Omental fat pad (tissue), 4 donors: ENCODE measurements around the gene CACNA1F. TPM values are rescaled to one million over a fixed set of nuclear protein-coding genes. Genes with fewer than 3 reads are reported as not detected.

Experiments
- ATAC-seq: fragments of 150-250 bp; one replicate; pipeline ENCODE4 v1.9.1; 2016; ENCODE audit warnings: mild to moderate bottlenecking, moderate library complexity; ENCODE audit not compliant: low FRiP score
- DNase-seq: peaks from one replicate; pipeline ENCODE4 v3.0.0-alpha.2; 2019; ENCODE audit warnings: low spot score
- total RNA-seq, 4 donors: library from RNA; depleted of rRNA; stranded (reverse); fragments of >200 nt; gene quantifications; one replicate each; pipeline ENCODE4 v1.1.0, GENCODE V29; 2016
- TF ChIP-seq, protein P1 (sequence below), 3 donors: fragments of 450-650 bp; IDR thresholded peaks; one replicate each; pipeline ENCODE4 v1.5.1; 2016 to 2017; ENCODE audit warnings: antibody characterized with exemption in 3 of 3, mild to moderate bottlenecking in 3 of 3, moderate library complexity in 2 of 3

Gene CACNA1F
- total RNA-seq, 4 donors from 2014 or later = 0.19 to 0.60 (median 0.34) TPM

DNA sequence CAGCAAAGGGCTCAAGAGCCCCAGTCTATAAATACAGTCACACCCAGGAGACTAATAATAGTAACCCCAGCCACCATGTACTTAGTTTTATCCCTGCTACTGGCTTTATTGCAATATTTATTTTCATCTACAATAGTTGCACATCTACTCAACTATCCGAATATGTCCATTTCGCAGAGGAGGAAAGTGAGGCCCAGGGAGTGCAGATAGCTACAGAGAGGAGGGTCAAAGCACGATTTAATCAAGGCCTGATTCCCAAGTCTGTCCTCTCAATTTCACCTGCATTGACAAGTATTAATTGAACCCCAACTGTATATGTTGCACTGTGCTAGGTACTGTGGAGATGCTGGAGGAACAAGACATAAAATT is 65.4 kb downstream of the CACNA1F start:
- ATAC-seq (no peak), DNase-seq (no peak)
- TF ChIP-seq, protein P1, sequence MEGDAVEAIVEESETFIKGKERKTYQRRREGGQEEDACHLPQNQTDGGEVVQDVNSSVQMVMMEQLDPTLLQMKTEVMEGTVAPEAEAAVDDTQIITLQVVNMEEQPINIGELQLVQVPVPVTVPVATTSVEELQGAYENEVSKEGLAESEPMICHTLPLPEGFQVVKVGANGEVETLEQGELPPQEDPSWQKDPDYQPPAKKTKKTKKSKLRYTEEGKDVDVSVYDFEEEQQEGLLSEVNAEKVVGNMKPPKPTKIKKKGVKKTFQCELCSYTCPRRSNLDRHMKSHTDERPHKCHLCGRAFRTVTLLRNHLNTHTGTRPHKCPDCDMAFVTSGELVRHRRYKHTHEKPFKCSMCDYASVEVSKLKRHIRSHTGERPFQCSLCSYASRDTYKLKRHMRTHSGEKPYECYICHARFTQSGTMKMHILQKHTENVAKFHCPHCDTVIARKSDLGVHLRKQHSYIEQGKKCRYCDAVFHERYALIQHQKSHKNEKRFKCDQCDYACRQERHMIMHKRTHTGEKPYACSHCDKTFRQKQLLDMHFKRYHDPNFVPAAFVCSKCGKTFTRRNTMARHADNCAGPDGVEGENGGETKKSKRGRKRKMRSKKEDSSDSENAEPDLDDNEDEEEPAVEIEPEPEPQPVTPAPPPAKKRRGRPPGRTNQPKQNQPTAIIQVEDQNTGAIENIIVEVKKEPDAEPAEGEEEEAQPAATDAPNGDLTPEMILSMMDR (IDR thresholded peaks at IDR 0.05) = no peak

DNA sequence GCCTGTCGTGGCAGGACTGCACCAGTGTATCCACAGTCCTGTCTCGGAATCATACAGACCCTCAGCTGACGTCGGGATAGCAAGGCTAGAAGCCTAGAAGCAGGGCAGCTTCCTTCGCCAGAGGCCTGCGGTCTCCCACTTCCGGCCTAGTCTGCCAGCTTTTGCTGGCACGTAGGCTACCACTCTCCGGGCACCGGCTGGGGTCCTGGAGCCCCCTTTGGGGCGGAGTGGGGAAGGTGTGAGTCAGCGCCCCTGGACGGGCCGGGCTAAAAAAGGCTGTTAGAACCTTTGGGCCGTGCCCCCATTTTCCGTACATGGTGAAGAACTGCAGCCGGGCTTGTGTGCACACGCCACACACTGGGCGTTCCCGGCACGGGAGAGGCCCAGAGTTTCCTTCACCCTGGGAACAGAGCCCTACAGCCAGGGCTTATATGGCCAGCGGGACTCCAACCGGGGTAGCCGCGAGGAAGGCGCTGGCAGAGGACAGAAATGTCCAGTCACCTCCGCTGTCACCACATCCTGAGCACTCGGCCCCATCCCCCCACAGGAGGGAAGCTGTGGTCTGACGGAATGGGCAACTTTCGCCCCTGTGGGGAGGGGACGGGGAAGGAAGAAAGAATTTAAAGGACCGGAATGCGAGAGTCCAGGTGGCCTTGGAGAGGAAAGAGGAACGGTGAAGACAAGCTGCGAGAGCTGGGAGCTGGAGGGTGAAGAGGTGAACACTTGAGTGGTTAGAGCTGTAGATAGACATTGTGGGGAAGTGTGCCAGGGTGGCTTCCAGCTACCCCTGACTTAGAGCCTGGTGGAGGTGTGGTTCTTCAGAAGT is 66.0 kb downstream of the CACNA1F start:
- DNase-seq (no peak), ATAC-seq (peak; percentile 46)
- TF ChIP-seq, protein P1 (IDR thresholded peaks at IDR 0.05) = no peak

DNA sequence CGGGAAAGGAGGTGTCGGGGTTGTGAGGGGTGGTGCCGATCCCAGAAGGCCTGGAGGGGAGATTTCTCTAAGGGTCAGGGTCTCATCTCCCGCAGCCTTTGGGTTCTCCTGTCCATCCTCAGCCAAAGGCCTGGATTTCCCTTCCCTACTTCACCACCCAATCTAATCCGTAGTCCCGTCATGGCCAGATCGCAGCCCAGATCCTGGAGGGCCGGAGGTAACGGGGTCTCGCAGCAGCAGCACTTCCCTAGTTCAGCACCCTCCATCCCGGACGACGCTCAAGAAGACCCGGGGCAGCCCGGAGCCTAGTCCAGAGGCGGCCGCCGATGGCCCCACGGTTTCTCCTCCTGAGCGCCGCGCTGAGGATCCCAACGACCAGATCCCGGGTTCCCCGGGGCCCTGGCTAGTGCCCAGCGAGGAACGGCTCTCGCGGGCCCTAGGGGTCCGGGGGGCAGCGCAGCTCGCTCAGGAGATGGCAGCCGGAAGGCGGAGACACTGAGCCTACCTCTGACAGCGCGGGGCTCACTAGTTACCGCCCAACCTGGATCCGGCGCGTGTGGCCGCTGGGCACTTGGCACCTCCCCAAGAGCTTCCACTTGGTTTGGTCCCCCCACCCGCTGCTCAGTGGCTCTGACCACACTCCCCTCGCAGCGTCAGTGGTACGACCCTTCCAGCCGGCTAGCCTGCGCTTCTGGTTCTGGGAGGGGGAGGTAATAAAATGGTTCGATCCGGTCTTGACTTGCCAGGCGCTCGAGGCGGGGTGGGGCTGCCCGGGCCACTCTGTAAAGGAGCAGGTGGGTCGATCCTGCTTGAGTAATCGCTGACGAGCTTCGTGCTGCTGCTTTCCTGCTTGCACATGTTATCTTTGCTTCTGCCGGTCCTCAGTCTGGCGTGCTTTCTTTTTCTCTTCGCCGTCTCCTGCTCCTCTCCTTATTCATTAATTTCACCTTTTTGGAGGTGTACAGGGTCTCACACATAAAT is 66.9 kb downstream of the CACNA1F start:
- TF ChIP-seq, protein P1 (IDR thresholded peaks at IDR 0.05) = no peak
- ATAC-seq (peak; percentile 33), DNase-seq (no peak)

DNA sequence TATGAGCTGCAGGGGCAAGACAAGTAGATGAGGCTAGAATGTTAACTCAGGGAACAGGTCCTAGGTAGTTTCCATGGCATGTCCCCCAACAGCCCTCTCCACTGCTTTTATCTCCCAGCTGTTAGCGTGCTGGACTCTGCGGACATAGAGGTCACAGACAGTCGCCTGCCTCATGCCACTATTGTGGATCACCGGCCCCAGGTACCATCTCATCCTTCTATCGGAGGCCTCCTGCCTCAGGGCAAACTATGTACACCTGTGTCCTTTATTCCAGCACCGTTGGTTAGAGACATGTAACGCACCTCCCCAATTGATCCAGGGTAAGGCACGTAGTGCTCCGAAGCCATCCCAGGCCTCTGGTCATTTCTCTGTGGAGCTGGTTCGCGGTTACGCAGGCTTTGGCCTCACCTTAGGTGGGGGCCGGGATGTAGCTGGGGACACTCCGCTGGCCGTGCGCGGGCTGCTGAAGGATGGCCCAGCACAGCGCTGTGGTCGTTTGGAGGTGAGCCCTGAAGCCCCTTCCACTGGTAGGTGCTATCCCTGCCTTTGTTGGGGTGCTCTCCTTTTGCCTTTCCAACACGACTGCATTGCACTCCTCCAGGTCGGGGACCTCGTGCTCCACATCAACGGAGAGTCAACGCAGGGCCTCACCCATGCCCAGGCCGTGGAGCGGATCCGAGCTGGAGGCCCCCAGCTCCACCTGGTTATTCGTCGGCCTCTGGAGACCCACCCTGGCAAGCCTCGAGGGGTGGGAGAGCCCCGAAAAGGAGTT is 68.4 kb downstream of the CACNA1F start:
- DNase-seq (no peak), ATAC-seq (no peak)
- TF ChIP-seq, protein P1 (IDR thresholded peaks at IDR 0.05) = no peak

DNA sequence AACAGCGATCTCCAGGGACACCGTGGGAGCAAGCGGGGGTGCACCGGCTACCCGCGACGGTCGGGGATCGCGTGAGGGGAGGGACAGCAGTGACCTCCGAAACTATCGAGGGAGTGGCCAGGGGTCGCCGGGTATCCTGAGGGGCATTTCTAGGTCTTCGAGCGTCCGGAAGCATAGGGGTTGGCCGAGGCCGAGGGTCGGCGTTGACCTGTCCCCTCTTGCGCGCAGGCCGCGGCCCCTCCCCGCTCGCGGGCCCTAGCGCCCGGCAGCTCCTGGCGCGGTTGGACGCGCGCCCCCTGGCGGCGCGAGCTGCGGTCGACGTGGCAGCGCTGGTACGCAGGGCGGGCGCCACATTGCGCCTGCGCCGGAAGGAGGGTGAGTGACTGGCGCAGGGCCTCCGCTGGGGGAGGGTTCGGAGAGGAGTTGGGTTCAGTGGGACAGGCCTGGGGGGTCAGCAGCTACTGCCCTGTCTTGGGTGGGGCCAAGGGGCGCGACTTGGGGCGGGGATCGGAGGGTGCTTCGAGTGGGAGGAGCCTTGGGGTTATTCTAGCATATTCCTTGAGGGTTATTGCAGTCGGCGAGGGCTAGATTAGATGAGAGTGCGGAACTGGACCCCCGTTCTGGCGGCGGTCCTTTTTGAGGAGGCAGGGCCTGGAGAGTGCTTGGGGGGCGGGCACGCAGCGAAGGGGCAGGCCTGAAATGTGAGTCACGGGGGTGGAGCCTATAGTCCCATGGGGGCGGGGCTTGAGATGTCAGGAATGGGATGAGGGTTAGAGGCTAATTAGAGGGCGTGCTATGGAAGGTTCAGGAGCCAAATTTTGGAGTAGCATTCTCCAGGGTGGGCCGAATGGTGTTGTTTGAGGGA is 69.4 kb downstream of the CACNA1F start:
- DNase-seq (peak; percentile 67), ATAC-seq (peak; percentile 87)
- TF ChIP-seq, protein P1 (IDR thresholded peaks at IDR 0.05) = no peak

DNA sequence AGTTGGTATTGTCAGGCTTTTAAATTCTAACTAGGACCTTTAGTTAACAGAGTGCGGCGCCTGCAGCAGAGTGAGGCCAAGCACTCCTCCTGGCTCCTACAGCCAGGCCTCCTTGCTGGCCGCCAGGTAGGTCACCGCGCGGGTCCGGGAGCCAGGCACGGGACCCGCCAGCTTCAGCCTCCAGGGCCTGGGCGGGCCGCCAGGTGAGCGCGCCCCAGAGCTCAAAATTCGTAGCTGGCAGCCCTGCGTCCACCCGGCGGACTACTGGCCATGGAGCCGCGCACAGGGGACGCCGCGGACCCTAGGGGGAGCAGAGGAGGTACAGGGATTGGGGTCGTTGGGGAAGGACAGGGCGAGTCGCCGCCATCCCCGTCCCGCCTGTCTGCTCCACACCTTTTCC is 70.5 kb downstream of the CACNA1F start, which contains the start of gene MAGIX:
MAGIX (plus strand) TSS at position 139 of the 400 bp plus-strand sequence; CDS start at position 271, 132 bp downstream.
- ATAC-seq (no peak), DNase-seq (no peak)
- TF ChIP-seq, protein P1 (IDR thresholded peaks at IDR 0.05) = no peak
